ENCODE data around the gene TMEM8B.

The TMEM8B gene

GRCh38 chr9:35859310-35859989 lies 30.4 kb downstream of the TMEM8B start:
- TF ChIP-seq CTCF (IDR thresholded peaks at IDR 0.05; ENCODE audit: borderline replicate concordance, control extremely low read depth, extremely low read depth, insufficient read depth, missing control alignments) = no peak
- in situ Hi-C loops (cut with MboI; ENCODE audit: low sequenced_read_pairs, unreplicated experiment) = no loop called here
- no peak for DNase-seq (ENCODE audit: low spot score)

- no peak for TF ChIP-seq CTCF (IDR thresholded peaks at IDR 0.05; ENCODE audit: borderline replicate concordance, control extremely low read depth, extremely low read depth, insufficient read depth, missing control alignments)
- in situ Hi-C loops (cut with MboI; ENCODE audit: low sequenced_read_pairs, unreplicated experiment) = no loop called here
- DNase-seq (ENCODE audit: low spot score) = no peak
Measured at GRCh38 chr9:35859990-35860339, 30.9 kb downstream of the TMEM8B start.

GRCh38 chr9:35861161-35861897 lies 32.3 kb downstream of the TMEM8B start:
- no peak for DNase-seq (ENCODE audit: low spot score)
- in situ Hi-C loops (cut with MboI; ENCODE audit: low sequenced_read_pairs, unreplicated experiment) = no loop called here
- no peak for TF ChIP-seq CTCF (IDR thresholded peaks at IDR 0.05; ENCODE audit: borderline replicate concordance, control extremely low read depth, extremely low read depth, insufficient read depth, missing control alignments)

- in situ Hi-C loops (cut with MboI; ENCODE audit: low sequenced_read_pairs, unreplicated experiment) = no loop called here
- DNase-seq (ENCODE audit: low spot score) = no peak
- no peak for TF ChIP-seq CTCF (IDR thresholded peaks at IDR 0.05; ENCODE audit: borderline replicate concordance, control extremely low read depth, extremely low read depth, insufficient read depth, missing control alignments)
Measured at GRCh38 chr9:35862328-35862727, 33.3 kb downstream of the TMEM8B start.

- DNase-seq (ENCODE audit: low spot score) = no peak
- in situ Hi-C loops (cut with MboI; ENCODE audit: low sequenced_read_pairs, unreplicated experiment) = no loop called here
- TF ChIP-seq CTCF (IDR thresholded peaks at IDR 0.05; ENCODE audit: borderline replicate concordance, control extremely low read depth, extremely low read depth, insufficient read depth, missing control alignments) = no peak
Measured at GRCh38 chr9:35863583-35863982, 34.6 kb downstream of the TMEM8B start.

GRCh38 chr9:35864695-35865255 lies 35.7 kb downstream of the TMEM8B start:
- DNase-seq (ENCODE audit: low spot score) = no peak
- in situ Hi-C loops (cut with MboI; ENCODE audit: low sequenced_read_pairs, unreplicated experiment) = no loop called here

More at GRCh38 chr9:35864695-35865255, 35.7 kb downstream of the TMEM8B start:
- TF ChIP-seq CTCF (IDR thresholded peaks at IDR 0.05; ENCODE audit: borderline replicate concordance, control extremely low read depth, extremely low read depth, insufficient read depth, missing control alignments) = no peak
